K562 (cell line): ENCODE measurements around the gene PLCD1. TPM values are rescaled to one million over a fixed set of nuclear protein-coding genes. Genes with fewer than 3 reads are reported as not detected.
A peak's percentile ranks its signal among the peaks of the same experiment; 100 is the strongest.

Experiments
- ATAC-seq: fragments of 200-7000 bp; cut with Tn5 transposase; 3 replicates; pipeline ENCODE4 v1.9.1; 2020; ENCODE audit warnings: moderate library complexity
- BruUV-seq: library from RNA; stranded (reverse); fragments of 400-500 nt; replicated peaks from 2 replicates; lab custom pipeline; 2021; lab: Mats Ljungman, UMichigan
- CTCF ChIA-PET: fragments of 300-600 bp; formaldehyde crosslinking; extraction: SDS; loops from one replicate; lab custom pipeline; 2021; ENCODE audit warnings: low intra/inter-chr PET ratio; lab: Yijun Ruan, JAX
- POLR2A ChIA-PET: fragments of 300-600, 350-650 bp; sonication (Branson Sonifier 250); formaldehyde crosslinking; extraction: SDS; loops from one replicate; lab custom pipeline; 2021; ENCODE audit warnings: antibody characterized with exemption, inconsistent platforms; lab: Yijun Ruan, JAX
- DNase-seq, 4 experiments: peaks; one replicate each; pipeline versions ENCODE4 v3.0.0 to v3.0.0-alpha.2; 2011 to 2018; ENCODE audit warnings: low spot score in 3 of 4, mixed read lengths in 3 of 4; ENCODE audit errors: extremely low read depth in 1 of 4
- FAIRE-seq: peaks from 2 replicates; lab custom pipeline; 2011; peaks lifted over from hg19 to GRCh38; lab: Jason Lieb, UNC
- H2AFZ ChIP-seq: 2 replicates; pipeline ENCODE4 v1.6.0; 2011; ENCODE audit warnings: low read depth, low read length, control low read depth, inconsistent platforms
- H3K27ac ChIP-seq: fragments of 200-600 bp; 3 replicates; pipeline ENCODE4 v1.8.0; 2011; ENCODE audit warnings: low read depth, mild to moderate bottlenecking, control low read depth, inconsistent platforms, low read length, moderate library complexity, mixed read lengths; ENCODE audit errors: extremely low read depth
- H3K27me3 ChIP-seq, 2 experiments: fragments of 300-600 bp in 1 of 2; 2 replicates in 1 of 2; 3 replicates in 1 of 2; pipeline versions ENCODE4 v1.6.0 to v1.8.0; 2011; ENCODE audit warnings: inconsistent platforms in 2 of 2, low read length in 2 of 2, mild to moderate bottlenecking in 1 of 2, mixed read lengths in 1 of 2, moderate library complexity in 1 of 2; ENCODE audit not compliant: control insufficient read depth in 2 of 2, insufficient read depth in 2 of 2
- H3K36me3 ChIP-seq: fragments of 300-600 bp; 3 replicates; pipeline ENCODE4 v1.8.0; 2011; ENCODE audit warnings: mild to moderate bottlenecking, low read length, inconsistent platforms; ENCODE audit not compliant: control insufficient read depth, insufficient read depth
- H3K4me1 ChIP-seq, 2 experiments: fragments of 200-600 bp in 1 of 2; replicated peaks in 1 of 2; 2 replicates in 1 of 2; 3 replicates in 1 of 2; pipeline versions ENCODE4 v1.5.1 to v1.8.0; 2011; ENCODE audit warnings: inconsistent platforms in 2 of 2, low read length in 2 of 2, mild to moderate bottlenecking in 1 of 2, mixed read lengths in 1 of 2, moderate library complexity in 1 of 2; ENCODE audit not compliant: control insufficient read depth in 2 of 2, insufficient read depth in 2 of 2
- H3K4me2 ChIP-seq: 2 replicates; pipeline ENCODE4 v1.6.1; 2011; ENCODE audit warnings: low read length, control low read depth, inconsistent platforms, mixed read lengths; ENCODE audit not compliant: insufficient read depth
- H3K4me3 ChIP-seq: fragments of 200-600 bp; sonication (generic), shearing (Covaris generic); 2 replicates; pipeline ENCODE4 v1.5.1; 2016; ENCODE audit warnings: control low read depth, inconsistent platforms
- H3K79me2 ChIP-seq: fragments of 200-600 bp; 3 replicates; pipeline ENCODE4 v1.8.0; 2011; ENCODE audit warnings: low read length, inconsistent platforms; ENCODE audit not compliant: control insufficient read depth, insufficient read depth
- H3K9ac ChIP-seq, 2 experiments: 2 replicates each; pipeline versions ENCODE4 v1.6.0 to v1.6.1; 2011; ENCODE audit warnings: low read depth in 2 of 2, low read length in 2 of 2, control low read depth in 1 of 2, inconsistent platforms in 1 of 2, mild to moderate bottlenecking in 1 of 2, mixed read lengths in 1 of 2; ENCODE audit not compliant: insufficient read depth in 1 of 2
- H3K9me1 ChIP-seq: one replicate; pipeline ENCODE4 v1.6.0; 2011; ENCODE audit warnings: inconsistent platforms, mild to moderate bottlenecking, low read length, moderate library complexity; ENCODE audit not compliant: control insufficient read depth, insufficient read depth
- H3K9me3 ChIP-seq: replicated peaks from 2 replicates; pipeline ENCODE4 v1.5.1; 2011; ENCODE audit warnings: low read depth, low read length, inconsistent platforms; ENCODE audit not compliant: control insufficient read depth, insufficient read depth
- H4K20me1 ChIP-seq: replicated peaks from 2 replicates; pipeline ENCODE4 v1.6.1; 2011; ENCODE audit warnings: low read length, inconsistent platforms, mixed read lengths; ENCODE audit not compliant: control insufficient read depth, insufficient read depth
- CBFB ChIP-seq: sonication (generic); formaldehyde crosslinking; IDR thresholded peaks from 2 replicates; pipeline ENCODE4 v1.4.0; 2020; ENCODE audit warnings: mild to moderate bottlenecking, missing genetic modification reagents
- JUN ChIP-seq, 2 experiments: sonication (generic) in 1 of 2; formaldehyde crosslinking in 1 of 2; IDR thresholded peaks; 2 replicates each; pipeline versions ENCODE4 v1.6.1 to v1.8.0; 2012 to 2022; ENCODE audit warnings: borderline replicate concordance in 2 of 2, mild to moderate bottlenecking in 2 of 2, improper control_type of control experiment in 1 of 2, low read depth in 1 of 2, low read length in 1 of 2, missing genetic modification reagents in 1 of 2
- MTF1 ChIP-seq: fragments of 250-450 bp; sonication (Bioruptor Pico); IDR thresholded peaks from 2 replicates; pipeline ENCODE4 v1.9.0; 2021; ENCODE audit warnings: moderate library complexity, mild to moderate bottlenecking, inconsistent platforms, borderline replicate concordance
- ZNF239 ChIP-seq: fragments of 250-450 bp; sonication (Bioruptor Pico); IDR thresholded peaks from 2 replicates; pipeline ENCODE4 v1.4.0; 2020; ENCODE audit warnings: mild to moderate bottlenecking
- WGBS: fragments of 100-300 bp; shearing (Covaris generic); methylation state at CpG from one replicate; pipeline ENCODE4 v1.1.6; 2016; ENCODE audit warnings: low coverage, mixed read lengths; ENCODE audit not compliant: insufficient coverage; ENCODE audit errors: missing lambda C conversion rate; 5-methylcytosine and 5-hydroxymethylcytosine counted together
- in situ Hi-C: fragments of 300-500 bp; cut with MboI; formaldehyde crosslinking; loops from 4 replicates; pipeline ENCODE4 v1.15.0; 2018; ENCODE audit warnings: inconsistent platforms, mixed read lengths
- intact Hi-C: fragments of 100-400 bp; cut with micrococcal nuclease; formaldehyde crosslinking; loops from 2 replicates; pipeline ENCODE4 v1.14.2; 2022
- polyA plus RNA-seq, 8 experiments: library from polyadenylated mRNA; depleted of rRNA in 4 of 8; stranded (reverse) in 5 of 8; unstranded in 3 of 8; fragments of >200 nt; fragmentation: Nextera tagmentation in 2 of 8; fragmentation: Illumina TruSeq in 1 of 8; extraction: Ambion mirVana in 2 of 8; extraction: Trizol in 1 of 8; gene quantifications; 2 replicates each; pipeline versions ENCODE4 v1.2.1 to v1.2.3, GENCODE V29; 2011 to 2014; ENCODE audit warnings: inconsistent platforms in 1 of 8, missing spikeins in 1 of 8
- total RNA-seq, 7 experiments: library from RNA; depleted of rRNA in 6 of 7; stranded (reverse); fragments of >200 nt in 6 of 7; fragmentation: Illumina TruSeq in 2 of 7; extraction: Trizol in 2 of 7; gene quantifications; 2 replicates each; pipeline versions ENCODE4 v1.2.1 to v1.2.3, GENCODE V29; 2011 to 2021; ENCODE audit warnings: low replicate concordance in 1 of 7

The PLCD1 gene
- total and polyA plus RNA-seq, 9 of the 15 experiments (the other 6 are each of a cell fraction or from before 2014, with no cell fraction given) = 5.4 to 209 (median 116) TPM

DNA sequence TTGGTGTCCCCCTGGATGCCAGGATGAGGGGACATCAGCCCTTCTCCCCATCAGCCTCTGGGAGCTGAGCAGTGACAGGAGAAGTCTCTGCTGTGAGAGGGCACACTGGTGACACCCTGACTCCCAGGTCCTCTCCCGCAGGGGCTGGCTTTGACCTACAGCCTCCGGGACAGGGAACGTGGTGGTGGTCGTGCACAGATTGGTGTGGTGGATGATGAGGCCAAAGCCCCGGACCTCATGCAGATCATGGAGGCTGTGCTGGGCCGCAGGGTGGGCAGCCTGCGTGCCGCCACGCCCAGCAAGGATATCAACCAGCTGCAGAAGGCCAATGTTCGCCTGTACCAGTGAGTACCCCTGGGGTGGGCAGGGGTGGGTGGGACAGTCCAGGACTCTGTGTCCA, 32.1 kb downstream of the PLCD1 start:
- Histone ChIP-seq H3K27ac (peak overlapping the region; percentile 8; the same call in 2 of the 3 replicates), H4K20me1 (no peaks in the 10 kb centered on the region), H3K36me3 (peaks cover 57% of the 10 kb centered on the region), H3K9ac (peak overlapping the region in 1 of 2 experiments; percentile 67; a peak in 2 of 4 replicates), H3K4me2 (no peak overlapping the region; the same call in 1 of the 2 replicates), H3K9me1 (peaks cover 5% of the 10 kb centered on the region), H3K4me3 (no peak overlapping the region), H3K4me1 (peaks cover 56% of the 10 kb centered on the region in 2 experiments), H3K27me3 (no peaks in the 10 kb centered on the region), H3K79me2 (peaks cover 22% of the 10 kb centered on the region), H2AFZ (0 out of 2 replicates have a peak overlapping the region, but pooled peaks have one; percentile 71), H3K9me3 (no peaks in the 10 kb centered on the region)
- no TSS peak for BruUV-seq
- no peak for ATAC-seq
- in situ Hi-C loops = no loop called here
- ChIA-PET POLR2A (interaction anchor here (0.6 to 1.4 kb wide), 6 partner anchors 9 to 124 kb away, joined by 3 to 7 read pairs (median 5); no protein-coding TSS in a partner anchor), CTCF (interaction anchor here (1.2 to 2.4 kb wide), 2 partner anchors 15 to 23 kb away, joined by 4 to 16 read pairs; no protein-coding TSS in a partner anchor)
- no peak for FAIRE-seq
- TF ChIP-seq CBFB (CRISPR knock-in tag) (0 out of 2 replicates have a peak, but pooled peaks have one; percentile 14), MTF1 (CRISPR knock-in tag) (no peak), ZNF239 (CRISPR knock-in tag) (no peak), JUN (IDR thresholded peaks at IDR 0.05; ENCODE audit: borderline replicate concordance, low read depth, low read length) (no peak), JUN (CRISPR knock-in tag; IDR thresholded peaks at IDR 0.05; ENCODE audit: borderline replicate concordance) (0 out of 2 replicates have a peak, but pooled peaks have one; percentile 66)
- intact Hi-C loops = no loop called here
- DNase-seq = no peak
- WGBS = 83% methylated on average over 9 of the region's 10 CpGs
